OCI-LY7 (cell line): ENCODE data around the gene REV3L. TPM values are rescaled to one million over a fixed set of nuclear protein-coding genes. Genes with fewer than 3 reads are reported as not detected.

Experiments
- BruUV-seq: library from RNA; stranded (reverse); fragments of 400-500 nt; replicated peaks from 2 replicates; lab custom pipeline; 2021; lab: Mats Ljungman, UMichigan
- CTCF ChIA-PET: fragments of 300-600 bp; sonication (Branson Sonifier 250); formaldehyde crosslinking; loops from one replicate; lab custom pipeline; 2022; ENCODE audit warnings: antibody characterized with exemption; ENCODE audit not compliant: unreplicated experiment; lab: Charles Lee
- POLR2A ChIA-PET: fragments of 300-600 bp; sonication (Branson Sonifier 250); formaldehyde crosslinking; loops from one replicate; lab custom pipeline; 2022; ENCODE audit warnings: antibody characterized with exemption; lab: Charles Lee
- DNase-seq: peaks from one replicate; pipeline ENCODE4 v3.0.0-alpha.2; 2015; ENCODE audit warnings: low spot score
- H2AFZ ChIP-seq: fragments of 200-600 bp; sonication (generic), shearing (Covaris generic); 2 replicates; pipeline ENCODE4 v1.6.1; 2014; ENCODE audit warnings: mild to moderate bottlenecking, antibody characterized with exemption, low read length, moderate library complexity
- H3K27ac ChIP-seq: fragments of 200-600 bp; sonication (generic); 2 replicates; pipeline ENCODE4 v1.5.1; 2014; ENCODE audit warnings: mixed run types, low read depth, mild to moderate bottlenecking, moderate library complexity, low read length, inconsistent platforms; ENCODE audit not compliant: poor library complexity, severe bottlenecking
- H3K36me3 ChIP-seq: fragments of 200-600 bp; sonication (generic); 2 replicates; pipeline ENCODE4 v1.6.1; 2014; ENCODE audit warnings: mild to moderate bottlenecking, antibody characterized with exemption, low read length, moderate library complexity, mixed read lengths; ENCODE audit not compliant: insufficient read depth
- H3K4me1 ChIP-seq: fragments of 200-600 bp; sonication (generic); 2 replicates; pipeline ENCODE4 v1.5.1; 2014; ENCODE audit warnings: mild to moderate bottlenecking, low read length; ENCODE audit not compliant: insufficient read depth, poor library complexity, severe bottlenecking
- H3K4me2 ChIP-seq: fragments of 200-600 bp; sonication (generic); 2 replicates; pipeline ENCODE4 v1.6.1; 2014; ENCODE audit warnings: mild to moderate bottlenecking, low read length
- H3K4me3 ChIP-seq: fragments of 200-600 bp; sonication (generic); 2 replicates; pipeline ENCODE4 v1.5.1; 2014; ENCODE audit warnings: mild to moderate bottlenecking, low read depth, low read length; ENCODE audit not compliant: poor library complexity, severe bottlenecking
- H3K79me2 ChIP-seq: fragments of 200-600 bp; sonication (generic); 2 replicates; pipeline ENCODE4 v1.6.1; 2016; ENCODE audit warnings: low read depth, mild to moderate bottlenecking, low read length, moderate library complexity, mixed read lengths; ENCODE audit not compliant: insufficient read depth
- H3K9me2 ChIP-seq: fragments of 200-600 bp; sonication (generic); 2 replicates; pipeline ENCODE4 v1.6.1; 2016; ENCODE audit warnings: mild to moderate bottlenecking, low read length, mixed read lengths; ENCODE audit not compliant: insufficient read depth
- H3K9me3 ChIP-seq: fragments of 200-600 bp; sonication (generic); 2 replicates; pipeline ENCODE4 v1.6.1; 2014; ENCODE audit warnings: mild to moderate bottlenecking, mixed run types, low read length, mixed read lengths
- H4K20me1 ChIP-seq: fragments of 200-600 bp; sonication (generic); 2 replicates; pipeline ENCODE4 v1.6.1; 2014; ENCODE audit warnings: mild to moderate bottlenecking, antibody characterized with exemption, low read length, moderate library complexity, mixed read lengths; ENCODE audit not compliant: insufficient read depth
- CTCF ChIP-seq: fragments of 200-600 bp; sonication (generic); conservative IDR thresholded peaks from 2 replicates; pipeline ENCODE4 v1.5.1; 2014; ENCODE audit warnings: mild to moderate bottlenecking, antibody characterized with exemption, low read length, moderate library complexity, mixed read lengths
- EZH2phosphoT487 ChIP-seq: fragments of 200-600 bp; sonication (generic); IDR thresholded peaks from 2 replicates; pipeline ENCODE4 v1.6.1; 2018; ENCODE audit warnings: low read depth, borderline replicate concordance, mild to moderate bottlenecking, mixed run types, antibody characterized with exemption, low read length, moderate library complexity, mixed read lengths
- intact Hi-C: fragments of 100-400 bp; cut with micrococcal nuclease; formaldehyde crosslinking; loops from one replicate; pipeline ENCODE4 v1.10.0; 2022; ENCODE audit not compliant: unreplicated experiment
- total RNA-seq, 2 experiments: library from RNA; depleted of rRNA in 1 of 2; stranded (reverse); fragments of >200 nt in 1 of 2; shearing (Covaris generic) in 1 of 2; gene quantifications; 2 replicates each; pipeline ENCODE4 v1.2.3, GENCODE V29; 2014 to 2022

REV3L gene
- total RNA-seq, 2 experiments from 2014 or later, result 24.8 to 33.4 TPM

GRCh38 chr6:111468329-111469012, 14.5 kb downstream of the REV3L start:
- Histone ChIP-seq H3K9me2 (no peaks in the 10 kb centered on the region), H4K20me1 (peaks cover 4% of the 10 kb centered on the region), H3K9me3 (no peaks in the 10 kb centered on the region), H2AFZ (no peak overlapping the region), H3K4me3 (no peak overlapping the region), H3K27ac (no peak overlapping the region), H3K4me2 (no peak overlapping the region), H3K36me3 (peaks cover 26% of the 10 kb centered on the region), H3K4me1 (no peaks in the 10 kb centered on the region), H3K79me2 (peaks cover 79% of the 10 kb centered on the region)
- CTCF ChIA-PET, result no interaction called here
- no TSS peak for BruUV-seq
- POLR2A ChIA-PET, result no interaction called here
- TF ChIP-seq EZH2phosphoT487 (no peak), CTCF (no peak)
- intact Hi-C loops, result no loop called here
- no peak for DNase-seq

- no peaks in the 10 kb centered on the region for H3K9me2 ChIP-seq
- BruUV-seq, result no TSS peak
- ChIA-PET POLR2A (interaction anchor here (0.6 kb wide), 1 partner anchor 13 kb away, joined by 3 read pairs; no protein-coding TSS in a partner anchor), CTCF (no interaction called here)
- H3K4me3 ChIP-seq, result no peak overlapping the region
- no peak overlapping the region for H2AFZ ChIP-seq
- no peak for DNase-seq
- peaks cover 49% of the 10 kb centered on the region for H3K36me3 ChIP-seq
- H4K20me1 ChIP-seq, result peaks cover 4% of the 10 kb centered on the region
- H3K27ac ChIP-seq, result no peak overlapping the region
- intact Hi-C loops, result no loop called here
- H3K4me1 ChIP-seq, result no peaks in the 10 kb centered on the region
- peaks cover 12% of the 10 kb centered on the region for H3K9me3 ChIP-seq
- no peak overlapping the region for H3K4me2 ChIP-seq
- TF ChIP-seq EZH2phosphoT487, result no peak
- no peak for TF ChIP-seq CTCF
- H3K79me2 ChIP-seq, result peaks cover 85% of the 10 kb centered on the region
Observed at GRCh38 chr6:111464184-111464583, 18.8 kb downstream of the REV3L start.

GRCh38 chr6:111462770-111463391, 20.1 kb downstream of the REV3L start:
- no peak overlapping the region for H3K4me3 ChIP-seq
- intact Hi-C loops, result no loop called here
- peaks cover 4% of the 10 kb centered on the region for H4K20me1 ChIP-seq
- H3K4me1 ChIP-seq, result no peaks in the 10 kb centered on the region
- TF ChIP-seq EZH2phosphoT487 (no peak), CTCF (no peak)
- CTCF ChIA-PET, result no interaction called here
- H3K9me3 ChIP-seq, result peaks cover 24% of the 10 kb centered on the region
- no TSS peak for BruUV-seq
- no peak for DNase-seq
- no peak overlapping the region for H3K4me2 ChIP-seq
- no peaks in the 10 kb centered on the region for H3K9me2 ChIP-seq
- H3K27ac ChIP-seq, result no peak overlapping the region
- POLR2A ChIA-PET, result interaction anchor here (0.8 to 1.2 kb wide), 2 partner anchors 9 to 15 kb away, joined by 3 read pairs; no protein-coding TSS in a partner anchor
- peaks cover 58% of the 10 kb centered on the region for H3K36me3 ChIP-seq
- peaks cover 86% of the 10 kb centered on the region for H3K79me2 ChIP-seq
- no peak overlapping the region for H2AFZ ChIP-seq
